IMR-90 (cell line): ENCODE results near the gene PRDM1. TPM values are rescaled to one million over a fixed set of nuclear protein-coding genes. Genes with fewer than 3 reads are reported as not detected.
A peak's percentile ranks its signal among the peaks of the same experiment; 100 is the strongest.

Experiments used
- ATAC-seq: fragments of 200-7000 bp; cut with Tn5 transposase; 2 replicates; pipeline ENCODE4 v1.9.1; 2020; ENCODE audit warnings: low read depth, mild to moderate bottlenecking, moderate library complexity
- BruUV-seq: library from RNA; stranded (reverse); fragments of 400-500 nt; replicated peaks from 2 replicates; lab custom pipeline; 2021; lab: Mats Ljungman, UMichigan
- CTCF ChIA-PET: fragments of 300-600 bp; formaldehyde crosslinking; extraction: SDS; loops from one replicate; lab custom pipeline; 2021; ENCODE audit warnings: antibody characterized with exemption; lab: Yijun Ruan, JAX
- POLR2A ChIA-PET: fragments of 300-600 bp; sonication (Branson Sonifier 250); formaldehyde crosslinking; loops from one replicate; lab custom pipeline; 2022; ENCODE audit warnings: antibody characterized with exemption; ENCODE audit not compliant: unreplicated experiment; lab: Charles Lee
- DNase-seq: peaks from one replicate; pipeline ENCODE4 v3.0.0; 2013
- H2AFZ ChIP-seq: replicated peaks from 2 replicates; pipeline ENCODE3; 2013; ENCODE audit warnings: low read length, mild to moderate bottlenecking; ENCODE audit not compliant: poor library complexity
- H2AK5ac ChIP-seq: 2 replicates; pipeline ENCODE4 v1.6.1; 2013; ENCODE audit warnings: low read depth, low read length, inconsistent platforms
- H2AK9ac ChIP-seq: replicated peaks from 2 replicates; pipeline ENCODE3; 2013; ENCODE audit warnings: mild to moderate bottlenecking, low read depth, low read length, moderate library complexity; ENCODE audit not compliant: poor library complexity
- H2BK120ac ChIP-seq: 2 replicates; pipeline ENCODE4 v1.6.1; 2013; ENCODE audit warnings: low read depth, low read length, inconsistent platforms
- H2BK15ac ChIP-seq: 3 replicates; pipeline ENCODE4 v1.6.1; 2013; ENCODE audit warnings: low read depth, low read length, inconsistent platforms
- H2BK20ac ChIP-seq: 2 replicates; pipeline ENCODE4 v1.6.1; 2013; ENCODE audit warnings: low read depth, mild to moderate bottlenecking, inconsistent platforms, low read length, moderate library complexity
- H2BK5ac ChIP-seq: 2 replicates; pipeline ENCODE4 v1.6.1; 2013; ENCODE audit warnings: mild to moderate bottlenecking, low read depth, low read length, inconsistent platforms; ENCODE audit not compliant: poor library complexity, severe bottlenecking
- H3K14ac ChIP-seq: replicated peaks from 2 replicates; pipeline ENCODE4 v1.6.1; 2013; ENCODE audit warnings: low read depth, low read length, inconsistent platforms
- H3K18ac ChIP-seq: 2 replicates; pipeline ENCODE4 v1.6.1; 2013; ENCODE audit warnings: low read depth, low read length, control low read depth
- H3K23ac ChIP-seq: 2 replicates; pipeline ENCODE4 v1.6.1; 2013; ENCODE audit warnings: low read depth, low read length, inconsistent platforms
- H3K27ac ChIP-seq: 2 replicates; pipeline ENCODE4 v1.5.1; 2013; ENCODE audit warnings: mild to moderate bottlenecking, control low read depth, low read length; ENCODE audit not compliant: insufficient read depth
- H3K27me3 ChIP-seq: 2 replicates; pipeline ENCODE4 v1.6.1; 2013; ENCODE audit warnings: low read length; ENCODE audit not compliant: control insufficient read depth, insufficient read depth
- H3K36me3 ChIP-seq: 2 replicates; pipeline ENCODE4 v1.6.1; 2013; ENCODE audit warnings: low read length, mixed read lengths; ENCODE audit not compliant: control insufficient read depth, insufficient read depth
- H3K4ac ChIP-seq: 2 replicates; pipeline ENCODE4 v1.6.1; 2013; ENCODE audit warnings: low read depth, low read length, inconsistent platforms
- H3K4me1 ChIP-seq: 2 replicates; pipeline ENCODE4 v1.6.1; 2013; ENCODE audit warnings: low read length, mixed read lengths; ENCODE audit not compliant: control insufficient read depth, insufficient read depth
- H3K4me2 ChIP-seq: 2 replicates; pipeline ENCODE4 v1.6.1; 2013; ENCODE audit warnings: low read depth, mild to moderate bottlenecking, control low read depth, low read length, moderate library complexity
- H3K4me3 ChIP-seq: 2 replicates; pipeline ENCODE4 v1.5.1; 2013; ENCODE audit warnings: low read depth, mild to moderate bottlenecking, control low read depth, low read length, moderate library complexity; ENCODE audit not compliant: insufficient read depth
- H3K56ac ChIP-seq: 2 replicates; pipeline ENCODE4 v1.6.1; 2013; ENCODE audit warnings: low read length, inconsistent platforms; ENCODE audit not compliant: insufficient read depth; ENCODE audit errors: extremely low read depth
- H3K79me1 ChIP-seq, 2 experiments: 2 replicates each; pipeline ENCODE4 v1.6.1; 2013; ENCODE audit warnings: low read length in 2 of 2, inconsistent platforms in 1 of 2, low read depth in 1 of 2
- H3K9ac ChIP-seq: 2 replicates; pipeline ENCODE4 v1.6.1; 2013; ENCODE audit warnings: low read depth, low read length, control low read depth
- H3K9me1 ChIP-seq: 2 replicates; pipeline ENCODE4 v1.6.1; 2013; ENCODE audit warnings: low read length, inconsistent platforms; ENCODE audit not compliant: insufficient read depth
- H3K9me3 ChIP-seq: 2 replicates; pipeline ENCODE4 v1.6.1; 2013; ENCODE audit warnings: low read length; ENCODE audit not compliant: control insufficient read depth, insufficient read depth
- H4K20me1 ChIP-seq: 2 replicates; pipeline ENCODE4 v1.6.1; 2013; ENCODE audit warnings: low read length, inconsistent platforms; ENCODE audit not compliant: insufficient read depth
- H4K5ac ChIP-seq: 2 replicates; pipeline ENCODE4 v1.6.1; 2013; ENCODE audit warnings: mild to moderate bottlenecking, low read depth, low read length, control low read depth
- H4K8ac ChIP-seq, 2 experiments: 2 replicates each; pipeline ENCODE4 v1.6.1; 2013; ENCODE audit warnings: low read depth in 2 of 2, low read length in 2 of 2, control low read depth in 1 of 2, inconsistent platforms in 1 of 2
- H4K91ac ChIP-seq: 2 replicates; pipeline ENCODE4 v1.6.1; 2013; ENCODE audit warnings: low read depth, low read length, inconsistent platforms; ENCODE audit not compliant: insufficient read depth
- BHLHE40 ChIP-seq: fragments of 150-350 bp; IDR thresholded peaks from 2 replicates; pipeline ENCODE4 v1.6.1; 2016; ENCODE audit warnings: mild to moderate bottlenecking, low read depth, low read length
- CEBPB ChIP-seq: IDR thresholded peaks from 2 replicates; pipeline ENCODE4 v1.6.1; 2012; ENCODE audit warnings: low read depth, low read length, improper control_type of control experiment
- CHD1 ChIP-seq: IDR thresholded peaks from 2 replicates; pipeline ENCODE4 v1.6.1; 2012; ENCODE audit warnings: low read depth, low read length, improper control_type of control experiment
- FOS ChIP-seq: fragments of 150-350 bp; IDR thresholded peaks from 2 replicates; pipeline ENCODE4 v1.6.1; 2016; ENCODE audit warnings: low read depth, low read length
- MAFK ChIP-seq: IDR thresholded peaks from 2 replicates; pipeline ENCODE4 v1.6.1; 2012; ENCODE audit warnings: low read depth, low read length, improper control_type of control experiment
- MXI1 ChIP-seq: IDR thresholded peaks from 2 replicates; pipeline ENCODE4 v1.6.1; 2012; ENCODE audit warnings: low read depth, mild to moderate bottlenecking, low read length, moderate library complexity, borderline replicate concordance
- NFE2L2 ChIP-seq: fragments of 150-350 bp; IDR thresholded peaks from 2 replicates; pipeline ENCODE4 v1.6.1; 2016; ENCODE audit warnings: low read depth, mild to moderate bottlenecking, low read length
- POLR2A ChIP-seq: IDR thresholded peaks from 2 replicates; pipeline ENCODE4 v1.6.1; 2012; ENCODE audit warnings: mild to moderate bottlenecking, low read depth, low read length
- RAD21 ChIP-seq: IDR thresholded peaks from 2 replicates; pipeline ENCODE4 v1.6.1; 2012; ENCODE audit warnings: low read length, improper control_type of control experiment
- RFX5 ChIP-seq: IDR thresholded peaks from 2 replicates; pipeline ENCODE4 v1.8.0; 2012; ENCODE audit warnings: low read depth, mild to moderate bottlenecking, low read length, moderate library complexity
- SMC3 ChIP-seq: fragments of 150-350 bp; IDR thresholded peaks from 2 replicates; pipeline ENCODE4 v1.6.1; 2016; ENCODE audit warnings: low read depth, mild to moderate bottlenecking, antibody characterized with exemption, low read length, moderate library complexity
- WGBS, 2 experiments: methylation state at CpG; one replicate each; pipeline versions ENCODE4 v1.1.5 to v1.1.7; 2013; ENCODE audit warnings: missing lambda C conversion rate in 2 of 2; ENCODE audit not compliant: insufficient read length in 1 of 2; ENCODE audit errors: extremely low coverage in 2 of 2; 5-methylcytosine and 5-hydroxymethylcytosine counted together
- dilution Hi-C: fragments of 300-500 bp; cut with HindIII; formaldehyde crosslinking; loops from one replicate; pipeline ENCODE4 v1.14.3; 2018; ENCODE audit warnings: low sequenced_read_pairs; ENCODE audit not compliant: unreplicated experiment
- in situ Hi-C: fragments of 300-500 bp; cut with MboI; formaldehyde crosslinking; loops from 3 replicates; pipeline ENCODE4 v1.14.3; 2019; ENCODE audit warnings: low sequenced_read_pairs, inconsistent platforms, mixed read lengths
- intact Hi-C: fragments of 100-400 bp; cut with micrococcal nuclease; formaldehyde crosslinking; loops from 2 replicates; pipeline ENCODE4 v1.10.0; 2022
- polyA plus RNA-seq, 3 experiments: library from polyadenylated mRNA; depleted of rRNA; stranded (reverse); fragments of >200 nt; gene quantifications; 2 replicates each; pipeline ENCODE4 v1.2.3, GENCODE V29; 2012; ENCODE audit warnings: low replicate concordance in 1 of 3
- total RNA-seq: library from RNA; depleted of rRNA; stranded (reverse); fragments of >200 nt; gene quantifications from 2 replicates; pipeline ENCODE4 v1.2.3, GENCODE V29; 2012
- TF ChIP-seq, protein P1 (sequence below): fragments of 150-350 bp; IDR thresholded peaks from 2 replicates; pipeline ENCODE4 v1.6.1; 2017; ENCODE audit warnings: mild to moderate bottlenecking, antibody characterized with exemption, low read length, low read depth
- TF ChIP-seq, protein P2 (sequence below): conservative IDR thresholded peaks from 2 replicates; pipeline ENCODE4 v1.5.1; 2012; ENCODE audit warnings: mild to moderate bottlenecking, low read depth, low read length, improper control_type of control experiment

PRDM1 gene
- total and polyA plus RNA-seq, 2 of the 4 experiments (the other 2 are of a cell fraction), result 2.3 to 3.0 TPM

DNA sequence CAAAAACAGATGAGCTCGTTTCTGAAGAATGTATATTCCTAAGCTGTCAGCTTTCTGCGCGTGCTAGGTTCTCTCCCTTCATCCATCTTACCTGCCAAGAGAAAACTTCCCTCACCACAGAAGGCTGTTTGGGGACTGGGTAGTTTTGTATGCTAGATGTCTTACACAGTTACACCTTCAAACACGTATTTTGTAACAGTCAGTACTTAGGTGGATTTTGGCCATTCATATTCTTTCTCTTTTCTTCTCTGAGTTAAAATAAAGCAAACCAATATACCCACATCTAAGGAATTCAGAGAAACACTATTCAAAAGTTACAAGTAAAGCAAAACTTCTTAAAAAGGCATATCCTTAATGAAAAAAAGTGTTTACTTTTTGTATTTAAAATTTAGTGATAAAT lies 35.6 kb upstream of the PRDM1 start:
- dilution Hi-C loops, result no loop called here
- Histone ChIP-seq H3K4me2 (no peak overlapping the region), H3K4me1 (peaks cover 4% of the 10 kb centered on the region), H3K9ac (no peak overlapping the region), H3K27ac (no peak overlapping the region), H2AFZ (no peak overlapping the region), H4K91ac (no peak overlapping the region), H3K9me1 (peaks cover 6% of the 10 kb centered on the region; the same call in 1 of the 2 replicates), H3K36me3 (no peaks in the 10 kb centered on the region), H3K18ac (no peak overlapping the region), H2BK15ac (no peak overlapping the region), H3K14ac (no peak overlapping the region; the same call in 1 of the 2 replicates), H3K27me3 (no peaks in the 10 kb centered on the region), H3K56ac (no peak overlapping the region), H3K79me1 (no peaks in the 10 kb centered on the region), H3K4ac (no peak overlapping the region), H4K8ac (no peak overlapping the region), H3K4me3 (no peak overlapping the region), H2BK20ac (no peak overlapping the region), H3K23ac (no peak overlapping the region), H2BK120ac (no peak overlapping the region; the same call in 1 of the 2 replicates), H2BK5ac (no peak overlapping the region), H2AK9ac (no peak overlapping the region), H3K9me3 (no peaks in the 10 kb centered on the region), H4K5ac (no peak overlapping the region), H2AK5ac (no peak overlapping the region), H4K20me1 (no peaks in the 10 kb centered on the region)
- BruUV-seq, result no TSS peak
- intact Hi-C loops, result no loop called here
- POLR2A ChIA-PET, result no interaction called here
- ATAC-seq, result no peak
- in situ Hi-C loops, result no loop called here
- DNase-seq, result peak; percentile 35
- TF ChIP-seq SMC3 (no peak), CHD1 (no peak), MXI1 (no peak), NFE2L2 (no peak), CEBPB (no peak), RFX5 (no peak), POLR2A (no peak), MAFK (no peak), RAD21 (no peak), BHLHE40 (no peak), FOS (no peak)
- TF ChIP-seq, protein P1, sequence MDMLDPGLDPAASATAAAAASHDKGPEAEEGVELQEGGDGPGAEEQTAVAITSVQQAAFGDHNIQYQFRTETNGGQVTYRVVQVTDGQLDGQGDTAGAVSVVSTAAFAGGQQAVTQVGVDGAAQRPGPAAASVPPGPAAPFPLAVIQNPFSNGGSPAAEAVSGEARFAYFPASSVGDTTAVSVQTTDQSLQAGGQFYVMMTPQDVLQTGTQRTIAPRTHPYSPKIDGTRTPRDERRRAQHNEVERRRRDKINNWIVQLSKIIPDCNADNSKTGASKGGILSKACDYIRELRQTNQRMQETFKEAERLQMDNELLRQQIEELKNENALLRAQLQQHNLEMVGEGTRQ, result no peak
- TF ChIP-seq, protein P2, sequence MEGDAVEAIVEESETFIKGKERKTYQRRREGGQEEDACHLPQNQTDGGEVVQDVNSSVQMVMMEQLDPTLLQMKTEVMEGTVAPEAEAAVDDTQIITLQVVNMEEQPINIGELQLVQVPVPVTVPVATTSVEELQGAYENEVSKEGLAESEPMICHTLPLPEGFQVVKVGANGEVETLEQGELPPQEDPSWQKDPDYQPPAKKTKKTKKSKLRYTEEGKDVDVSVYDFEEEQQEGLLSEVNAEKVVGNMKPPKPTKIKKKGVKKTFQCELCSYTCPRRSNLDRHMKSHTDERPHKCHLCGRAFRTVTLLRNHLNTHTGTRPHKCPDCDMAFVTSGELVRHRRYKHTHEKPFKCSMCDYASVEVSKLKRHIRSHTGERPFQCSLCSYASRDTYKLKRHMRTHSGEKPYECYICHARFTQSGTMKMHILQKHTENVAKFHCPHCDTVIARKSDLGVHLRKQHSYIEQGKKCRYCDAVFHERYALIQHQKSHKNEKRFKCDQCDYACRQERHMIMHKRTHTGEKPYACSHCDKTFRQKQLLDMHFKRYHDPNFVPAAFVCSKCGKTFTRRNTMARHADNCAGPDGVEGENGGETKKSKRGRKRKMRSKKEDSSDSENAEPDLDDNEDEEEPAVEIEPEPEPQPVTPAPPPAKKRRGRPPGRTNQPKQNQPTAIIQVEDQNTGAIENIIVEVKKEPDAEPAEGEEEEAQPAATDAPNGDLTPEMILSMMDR, result no peak
- WGBS, 2 experiments, result no CpG with 5 or more reads among the region's 4 CpGs
- CTCF ChIA-PET, result interaction anchor here (1.5 kb wide), 1 partner anchor 12 kb away, joined by 3 read pairs; no protein-coding TSS in a partner anchor
